HG03460 (cell line): ENCODE measurements around the gene SUSD4.

Experiments
- ATAC-seq: cut with Tn5 transposase; IDR thresholded peaks from one replicate; pipeline ENCODE4 v1.9.1; 2021; ENCODE audit not compliant: unreplicated experiment

Gene SUSD4

GRCh38 chr1:223197923-223198627 lies 165.9 kb downstream of the SUSD4 start:
- no peak for ATAC-seq

DNA sequence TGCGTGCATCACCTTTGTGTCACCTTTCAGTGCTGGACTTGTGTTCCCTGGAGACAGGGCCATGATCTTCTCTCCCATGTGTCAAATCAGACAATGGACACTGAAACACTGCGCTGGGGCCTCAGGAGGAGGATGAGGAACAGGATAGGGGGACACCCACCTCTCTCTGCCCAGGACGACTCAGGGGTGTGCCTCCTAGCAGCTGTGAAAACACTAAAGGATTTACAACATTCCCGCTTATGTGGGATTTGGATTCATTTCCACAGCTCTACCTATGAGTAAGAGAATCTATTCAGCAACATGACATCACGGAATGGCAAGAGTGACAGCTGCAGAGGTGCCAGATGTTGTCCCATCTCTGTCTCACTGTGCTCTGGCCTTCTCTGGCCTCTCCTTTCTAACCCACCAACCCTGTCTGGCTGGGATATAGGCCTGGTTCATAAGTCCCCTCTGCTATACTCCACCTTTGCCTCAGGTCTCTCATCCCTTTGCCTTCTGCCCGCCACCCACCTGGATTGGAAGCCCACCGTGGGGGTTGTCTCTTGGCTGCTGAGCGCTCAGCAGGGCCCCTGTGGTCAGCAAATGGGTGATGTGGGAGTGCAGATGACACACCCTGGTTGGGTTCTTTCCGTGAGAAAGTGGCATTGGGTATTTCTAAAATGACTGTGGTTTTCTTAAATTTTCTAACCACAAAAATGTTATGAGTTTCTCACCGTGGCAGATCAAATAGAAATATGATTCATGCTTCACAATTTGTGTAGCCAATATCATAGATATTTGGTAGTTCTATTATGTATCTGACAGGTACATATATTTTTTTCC lies 173.9 kb downstream of the SUSD4 start:
- peak; percentile 63 for ATAC-seq

- ATAC-seq = no peak
Measured at GRCh38 chr1:223189525-223189902, 174.5 kb downstream of the SUSD4 start.

DNA sequence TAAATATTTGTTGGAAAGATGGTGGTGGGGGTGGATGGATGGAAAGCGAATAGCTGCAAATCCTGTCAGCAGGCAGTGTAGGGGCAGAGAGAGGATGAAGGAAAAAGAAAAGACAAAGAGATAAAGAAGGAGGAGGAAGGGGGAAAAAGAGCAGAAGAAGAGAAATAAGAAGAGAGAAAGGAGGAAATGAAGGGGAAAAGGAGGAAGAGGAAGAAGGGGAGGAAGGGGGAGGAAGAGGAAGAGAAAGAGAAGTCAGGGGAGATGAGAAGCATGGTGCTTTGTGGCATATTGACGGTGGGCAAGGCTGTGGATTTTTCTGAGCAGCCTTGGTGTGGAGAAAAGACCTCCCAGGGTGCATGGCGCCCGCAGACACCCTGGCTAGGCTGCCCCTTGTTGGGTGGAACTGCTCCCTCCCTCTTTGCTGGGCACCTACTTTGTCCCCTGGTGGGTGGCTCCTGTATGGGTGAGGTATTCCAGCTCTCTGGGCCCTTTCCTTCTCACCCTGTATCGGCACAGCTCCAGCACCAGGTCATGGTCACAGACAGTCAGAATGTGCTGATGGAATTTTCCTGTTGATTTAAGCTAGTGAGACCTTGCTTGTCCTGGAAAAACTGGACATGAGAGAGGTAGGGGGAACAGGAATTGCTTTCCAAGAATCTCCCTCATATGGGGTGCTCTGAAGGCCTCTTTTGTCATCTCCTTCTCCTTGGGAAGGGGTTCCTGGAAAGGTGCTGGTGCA lies 175.2 kb downstream of the SUSD4 start:
- ATAC-seq = no peak

DNA sequence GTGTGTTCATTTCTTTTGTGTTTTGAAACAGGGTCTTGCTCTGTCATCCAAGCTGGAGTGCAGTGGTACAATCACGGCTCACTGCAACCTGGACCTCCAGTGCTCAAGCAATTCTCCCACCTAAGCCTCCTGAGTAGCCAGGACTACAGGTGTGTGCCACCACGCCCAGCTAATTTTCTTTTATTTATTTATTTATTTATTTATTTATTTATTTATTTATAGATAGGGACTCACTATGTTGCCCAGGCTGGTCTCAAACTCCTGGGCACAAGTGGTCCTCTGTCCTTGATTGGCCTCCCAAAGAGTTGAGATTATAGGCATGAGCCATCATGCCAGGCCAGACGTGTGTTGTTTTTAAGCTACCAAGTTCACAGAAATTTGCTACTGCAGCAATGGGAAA lies 177.2 kb downstream of the SUSD4 start:
- ATAC-seq = no peak

DNA sequence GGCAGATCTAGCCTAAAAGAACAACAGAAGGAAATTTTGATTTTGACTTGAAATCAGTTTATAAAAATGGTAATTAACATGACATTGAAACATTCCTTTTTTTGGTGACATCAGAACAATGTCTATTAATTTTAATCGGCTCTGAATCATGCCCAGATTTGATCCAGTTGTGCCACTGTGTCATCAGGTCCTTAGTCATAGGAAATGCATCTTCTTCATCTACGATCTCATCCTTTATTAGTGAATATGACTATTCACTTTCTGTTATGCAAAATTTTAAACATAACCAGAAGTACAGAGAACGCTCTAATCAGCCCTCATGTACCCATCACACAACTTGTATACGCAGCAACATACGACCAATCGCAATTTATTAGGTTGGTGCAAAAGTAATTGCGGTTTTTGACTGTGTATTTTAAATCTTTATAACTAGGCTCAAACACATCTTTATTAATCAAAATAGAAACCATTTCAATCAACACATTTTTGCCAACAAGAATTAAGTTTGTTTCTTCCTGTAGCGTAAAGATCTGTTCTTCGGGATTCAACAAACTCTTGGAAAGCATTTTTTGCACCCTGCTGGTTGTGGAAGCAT lies 180.6 kb downstream of the SUSD4 start:
- no peak for ATAC-seq

DNA sequence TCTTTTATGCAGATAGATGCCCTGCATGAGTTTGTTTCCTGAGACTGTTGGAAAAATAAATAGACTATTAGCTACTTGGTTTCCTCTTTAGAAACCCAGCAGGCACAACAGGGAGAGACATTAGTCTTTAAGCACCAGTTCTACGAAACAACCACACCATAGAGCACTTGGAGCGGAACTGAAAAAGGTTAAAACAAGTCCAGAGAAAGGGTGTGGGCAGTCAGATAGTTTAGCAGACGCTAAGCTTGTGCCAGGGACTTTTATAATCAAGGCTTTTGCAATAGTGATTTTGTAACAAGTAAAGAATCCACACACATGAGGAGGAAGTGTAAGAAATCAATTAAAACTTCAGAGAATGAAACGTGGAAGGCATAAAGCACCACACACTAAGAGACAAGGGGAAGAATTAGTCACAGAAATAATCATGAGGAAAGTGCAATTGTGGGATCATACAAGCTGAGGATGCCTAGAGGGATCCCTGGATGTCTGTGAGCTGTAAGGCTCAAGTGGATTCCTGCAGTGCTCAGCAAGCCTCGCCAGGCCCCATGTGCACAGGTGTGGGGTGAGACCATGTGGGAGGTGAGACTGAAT lies 183.2 kb downstream of the SUSD4 start:
- no peak for ATAC-seq

- no peak for ATAC-seq
Measured at GRCh38 chr1:223179786-223180185, 184.2 kb downstream of the SUSD4 start.

- no peak for ATAC-seq
Measured at GRCh38 chr1:223179280-223179679, 184.7 kb downstream of the SUSD4 start.

DNA sequence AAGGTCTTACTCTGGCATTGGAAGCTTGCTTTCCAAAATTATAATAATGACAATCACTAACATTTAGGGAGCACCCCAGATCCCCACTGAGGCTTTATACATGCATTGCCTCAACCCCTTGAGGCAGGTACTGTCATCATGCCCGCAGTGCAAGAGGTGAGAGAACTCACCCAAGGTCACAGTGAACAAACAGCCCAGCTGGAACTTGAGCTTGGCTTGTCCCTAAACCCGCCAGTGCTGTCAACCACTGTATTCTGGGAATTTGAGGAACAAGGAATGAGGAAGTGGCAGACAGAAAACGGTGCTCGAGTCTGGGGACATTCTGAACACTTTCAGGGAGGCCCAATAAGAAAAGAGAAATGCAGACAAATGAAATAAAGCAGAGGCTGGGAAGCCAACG lies 186.3 kb downstream of the SUSD4 start:
- ATAC-seq = no peak

GRCh38 chr1:223176437-223176836 lies 187.5 kb downstream of the SUSD4 start:
- ATAC-seq = no peak

GRCh38 chr1:223175633-223176032 lies 188.3 kb downstream of the SUSD4 start:
- ATAC-seq = no peak

DNA sequence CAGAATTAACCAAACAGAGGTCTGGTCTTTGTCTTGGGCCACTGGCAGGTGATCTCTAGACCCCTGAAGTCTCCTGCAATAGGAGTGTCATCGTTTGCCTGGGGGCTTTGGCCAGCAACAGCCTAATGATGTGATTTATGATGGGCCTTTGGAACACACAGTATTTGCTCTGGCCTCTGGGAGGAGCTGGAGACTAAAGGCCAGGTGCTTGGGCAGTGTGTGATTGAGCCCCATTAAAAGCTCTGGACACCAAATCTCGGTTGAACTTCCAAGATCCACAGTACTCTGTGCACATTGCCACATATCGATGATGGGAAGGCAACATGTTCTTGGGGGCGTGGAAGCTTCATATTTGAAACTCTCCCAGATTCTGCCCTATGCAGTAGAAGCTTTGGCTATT lies 188.9 kb downstream of the SUSD4 start:
- ATAC-seq = no peak
